ENCODE results near the gene LILRA1. TPM values are rescaled to one million over a fixed set of nuclear protein-coding genes. Genes with fewer than 3 reads are reported as not detected.

The LILRA1 gene
- polyA plus RNA-seq, 3 donors, result 88.5 to 151 (median 141) TPM

DNA sequence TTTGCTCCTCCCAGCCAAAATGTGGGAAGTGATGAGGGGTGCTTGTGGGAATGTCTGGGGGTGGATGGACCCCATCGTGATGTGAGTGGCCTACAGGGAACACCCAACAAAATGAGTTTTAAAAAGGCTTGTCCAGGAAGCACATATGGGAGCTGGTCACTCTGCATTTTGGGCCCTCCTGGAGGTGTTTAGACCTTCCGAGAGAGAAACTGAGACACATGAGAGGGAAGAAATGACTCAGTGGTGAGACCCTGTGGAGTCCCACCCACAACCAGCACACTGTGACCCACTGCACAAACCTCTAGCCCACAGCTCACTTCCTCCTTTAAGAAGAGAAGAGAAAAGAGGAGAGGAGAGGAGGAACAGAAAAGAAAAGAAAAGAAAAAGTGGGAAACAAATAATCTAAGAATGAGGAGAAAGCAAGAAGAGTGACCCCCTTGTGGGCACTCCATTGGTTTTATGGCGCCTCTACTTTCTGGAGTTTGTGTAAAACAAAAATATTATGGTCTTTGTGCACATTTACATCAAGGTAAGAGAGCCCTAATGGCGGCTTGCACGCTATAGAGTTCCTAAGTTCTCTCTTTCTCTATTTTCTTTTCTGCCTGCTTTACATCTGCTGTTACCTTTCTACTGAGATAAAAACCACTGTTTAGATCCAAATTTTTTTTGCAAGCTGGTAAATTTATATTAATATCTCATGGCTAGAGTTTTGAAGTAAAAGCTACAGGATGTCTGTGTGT lies 23.6 kb downstream of the LILRA1 start:
- Mint-ChIP-seq H3K4me1 (peaks cover 57% of the 10 kb centered on the region), H3K27me3 (ENCODE audit: low read depth in 3 of 3) (peaks cover 0 to 3% (median 1%) of the 10 kb centered on the region in 3 donors), H3K36me3 (peaks cover 0 to 5% of the 10 kb centered on the region in 2 donors), H3K4me3 (peak overlapping the region; percentile 62 to 83), H3K9me3 (peaks cover 0 to 5% (median 0%) of the 10 kb centered on the region in 7 donors), H3K27ac (peak overlapping the region in 6 of 7 donors; percentile 38 to 85 (median 78))
- Histone ChIP-seq H3K9ac (ENCODE audit: insufficient read depth, low read length, poor library complexity, severe bottlenecking) (no peak overlapping the region), H3K9me3 (replicated peaks in 1 of 2; ENCODE audit: control insufficient read depth in 1 of 2, insufficient read depth in 1 of 2, low read length in 2 of 2) (no peaks in the 10 kb centered on the region), H4K20me1 (ENCODE audit: insufficient read depth, low read length) (no peaks in the 10 kb centered on the region), H3K4me1 (ENCODE audit: control insufficient read depth in 1 of 2, insufficient read depth in 2 of 2, low read length in 2 of 2) (peaks cover 36 to 47% of the 10 kb centered on the region in 2 donors), H3K27me3 (ENCODE audit: control insufficient read depth in 2 of 2, insufficient read depth in 2 of 2, low read length in 2 of 2) (no peaks in the 10 kb centered on the region), H3K79me2 (ENCODE audit: insufficient read depth, low read length) (no peaks in the 10 kb centered on the region), H3K36me3 (replicated peaks in 1 of 2; ENCODE audit: control insufficient read depth in 1 of 2, insufficient read depth in 2 of 2, low read length in 2 of 2) (no peaks in the 10 kb centered on the region), H3K27ac (ENCODE audit: low read depth in 1 of 2, low read length in 2 of 2) (peak overlapping the region; percentile 19 to 43), H3K4me2 (replicated peaks; ENCODE audit: extremely low read depth, low read length, poor library complexity, severe bottlenecking) (peak overlapping the region; percentile 49), H2AFZ (ENCODE audit: insufficient read depth, low read depth, low read length, poor library complexity, severe bottlenecking) (peak overlapping the region; percentile 10), H3K4me3 (replicated peaks in 1 of 3; ENCODE audit: low read depth in 2 of 3, low read length in 3 of 3) (peak overlapping the region in 2 of 3 experiments; percentile 6 to 62)
- intact Hi-C loops (cut with micrococcal nuclease), result no loop called here
- DNase-seq, result no peak
- TF ChIP-seq, protein P1, sequence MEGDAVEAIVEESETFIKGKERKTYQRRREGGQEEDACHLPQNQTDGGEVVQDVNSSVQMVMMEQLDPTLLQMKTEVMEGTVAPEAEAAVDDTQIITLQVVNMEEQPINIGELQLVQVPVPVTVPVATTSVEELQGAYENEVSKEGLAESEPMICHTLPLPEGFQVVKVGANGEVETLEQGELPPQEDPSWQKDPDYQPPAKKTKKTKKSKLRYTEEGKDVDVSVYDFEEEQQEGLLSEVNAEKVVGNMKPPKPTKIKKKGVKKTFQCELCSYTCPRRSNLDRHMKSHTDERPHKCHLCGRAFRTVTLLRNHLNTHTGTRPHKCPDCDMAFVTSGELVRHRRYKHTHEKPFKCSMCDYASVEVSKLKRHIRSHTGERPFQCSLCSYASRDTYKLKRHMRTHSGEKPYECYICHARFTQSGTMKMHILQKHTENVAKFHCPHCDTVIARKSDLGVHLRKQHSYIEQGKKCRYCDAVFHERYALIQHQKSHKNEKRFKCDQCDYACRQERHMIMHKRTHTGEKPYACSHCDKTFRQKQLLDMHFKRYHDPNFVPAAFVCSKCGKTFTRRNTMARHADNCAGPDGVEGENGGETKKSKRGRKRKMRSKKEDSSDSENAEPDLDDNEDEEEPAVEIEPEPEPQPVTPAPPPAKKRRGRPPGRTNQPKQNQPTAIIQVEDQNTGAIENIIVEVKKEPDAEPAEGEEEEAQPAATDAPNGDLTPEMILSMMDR (IDR thresholded peaks at IDR 0.05), result no peak
- WGBS (ENCODE audit: insufficient coverage), result 17% methylated on average over 1 of the region's 5 CpGs

DNA sequence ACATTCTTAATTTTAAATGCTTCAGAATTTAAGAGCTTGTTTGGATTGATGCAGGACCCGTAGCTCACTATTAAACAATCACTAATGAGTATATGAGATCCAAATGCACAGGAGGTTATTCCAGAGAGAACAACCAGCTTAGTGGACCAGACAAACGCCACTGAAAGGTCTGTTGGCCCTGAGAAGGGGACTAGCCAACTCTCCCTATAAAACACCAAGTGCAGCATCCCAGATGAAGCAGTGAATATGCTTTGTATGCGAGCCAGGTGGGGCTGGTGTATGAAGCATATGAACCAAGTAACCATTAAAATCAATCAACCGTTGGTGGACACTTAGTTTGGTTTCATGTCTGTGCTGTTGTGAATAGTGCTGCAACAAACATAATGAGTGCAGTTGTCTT lies 27.0 kb downstream of the LILRA1 start:
- Histone ChIP-seq H3K27ac (ENCODE audit: low read depth in 1 of 2, low read length in 2 of 2) (no peak overlapping the region), H3K9ac (ENCODE audit: insufficient read depth, low read length, poor library complexity, severe bottlenecking) (no peak overlapping the region), H3K36me3 (replicated peaks in 1 of 2; ENCODE audit: control insufficient read depth in 1 of 2, insufficient read depth in 2 of 2, low read length in 2 of 2) (no peaks in the 10 kb centered on the region), H3K9me3 (replicated peaks in 1 of 2; ENCODE audit: control insufficient read depth in 1 of 2, insufficient read depth in 1 of 2, low read length in 2 of 2) (no peaks in the 10 kb centered on the region), H3K4me3 (replicated peaks in 1 of 3; ENCODE audit: low read depth in 2 of 3, low read length in 3 of 3) (no peak overlapping the region), H4K20me1 (ENCODE audit: insufficient read depth, low read length) (no peaks in the 10 kb centered on the region), H3K4me1 (ENCODE audit: control insufficient read depth in 1 of 2, insufficient read depth in 2 of 2, low read length in 2 of 2) (peaks cover 23 to 38% of the 10 kb centered on the region in 2 donors), H3K4me2 (replicated peaks; ENCODE audit: extremely low read depth, low read length, poor library complexity, severe bottlenecking) (peak overlapping the region; percentile 22), H3K79me2 (ENCODE audit: insufficient read depth, low read length) (no peaks in the 10 kb centered on the region), H3K27me3 (ENCODE audit: control insufficient read depth in 2 of 2, insufficient read depth in 2 of 2, low read length in 2 of 2) (no peaks in the 10 kb centered on the region), H2AFZ (ENCODE audit: insufficient read depth, low read depth, low read length, poor library complexity, severe bottlenecking) (no peak overlapping the region)
- peaks cover 48% of the 10 kb centered on the region for H3K4me1 Mint-ChIP-seq
- peak overlapping the region in 1 of 2 donors; percentile 42 for H3K4me3 Mint-ChIP-seq
- no CpG with 5 or more reads among the region's 4 CpGs for WGBS (ENCODE audit: insufficient coverage)
- TF ChIP-seq, protein P1 (IDR thresholded peaks at IDR 0.05), result no peak
- peaks cover 3% of the 10 kb centered on the region in 2 donors for H3K36me3 Mint-ChIP-seq
- DNase-seq, result no peak
- no peak overlapping the region for H3K27ac Mint-ChIP-seq
- intact Hi-C loops (cut with micrococcal nuclease), result no loop called here
- H3K27me3 Mint-ChIP-seq (ENCODE audit: low read depth in 3 of 3), result peaks cover 0 to 6% (median 1%) of the 10 kb centered on the region in 3 donors
- no peaks in the 10 kb centered on the region for H3K9me3 Mint-ChIP-seq

All from CD14-positive monocyte (primary cell).